Raji (cell line): ENCODE results near the gene DNLZ.

Source experiments
- POLR2A ChIP-seq: IDR thresholded peaks from 2 replicates; pipeline ENCODE4 v1.6.1; 2011; ENCODE audit warnings: low read depth, low read length, control low read depth; ENCODE audit not compliant: insufficient read depth

The DNLZ gene

GRCh38 chr9:136346927-136347465 lies 16.5 kb downstream of the DNLZ start:
- TF ChIP-seq POLR2A: no peak

DNA sequence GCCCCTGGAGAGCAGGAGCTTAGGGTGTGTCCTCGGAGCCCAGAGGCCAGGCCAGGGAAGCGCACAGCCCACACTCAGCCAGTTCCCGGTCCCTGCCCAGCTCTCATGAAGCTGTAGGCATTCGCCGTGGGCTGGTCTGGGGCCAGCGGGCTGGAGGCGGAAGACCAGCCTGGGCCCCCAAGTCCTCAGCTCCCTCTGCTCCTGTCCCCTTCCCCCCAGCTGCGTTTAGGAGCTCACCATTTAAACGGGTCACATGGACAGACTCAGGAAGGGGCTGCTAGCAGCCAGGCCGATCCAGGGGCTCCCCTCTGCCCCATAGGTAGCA lies 17.4 kb downstream of the DNLZ start:
- no peak for TF ChIP-seq POLR2A

DNA sequence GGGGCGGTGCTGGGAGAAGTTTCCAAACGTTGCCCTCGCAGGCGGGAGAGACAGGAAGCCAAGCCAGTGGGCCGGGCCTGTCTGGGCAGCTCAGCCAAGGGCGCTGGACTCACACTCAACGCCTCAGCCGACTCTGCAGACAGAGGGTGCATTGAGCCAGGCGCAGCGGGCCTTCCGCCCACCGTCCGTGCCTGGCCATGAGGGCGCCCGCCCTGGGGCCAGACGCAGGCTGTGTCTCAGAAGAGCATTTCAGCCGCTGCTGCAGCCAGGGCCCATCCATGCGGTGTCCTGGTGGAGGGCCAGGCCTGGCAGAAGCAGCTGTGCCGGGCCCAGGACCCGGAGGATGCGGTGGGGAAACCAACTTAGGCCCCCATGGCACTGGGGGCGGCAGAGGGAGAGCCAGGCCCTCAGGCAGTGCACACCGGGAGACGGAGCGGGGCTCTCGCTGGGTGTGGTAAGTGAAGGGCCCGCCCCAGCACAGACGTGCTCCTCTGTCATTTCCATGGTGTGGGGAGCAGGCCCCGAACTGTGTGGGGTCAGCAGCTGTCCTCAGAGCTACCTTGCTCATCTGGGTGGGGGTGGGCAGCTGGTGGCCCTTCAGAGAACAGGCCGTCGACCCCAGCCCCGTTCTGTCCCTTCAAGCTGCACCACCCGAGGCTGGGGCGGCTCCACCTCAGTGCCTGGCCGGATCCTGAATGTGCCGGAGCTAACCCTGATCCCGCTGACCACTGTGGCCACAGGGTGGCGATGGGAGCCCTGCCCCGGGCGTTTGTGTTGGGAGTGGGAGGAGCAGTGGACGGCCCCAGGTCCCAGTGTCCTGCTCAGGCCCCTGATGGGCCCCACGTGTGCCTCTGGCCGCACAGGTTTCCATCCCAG lies 18.0 kb downstream of the DNLZ start:
- no peak for TF ChIP-seq POLR2A

GRCh38 chr9:136344544-136345280 lies 18.8 kb downstream of the DNLZ start:
- TF ChIP-seq POLR2A: no peak

GRCh38 chr9:136343884-136344269 lies 19.7 kb downstream of the DNLZ start:
- TF ChIP-seq POLR2A: no peak

GRCh38 chr9:136343121-136343883 lies 20.2 kb downstream of the DNLZ start:
- no peak for TF ChIP-seq POLR2A

DNA sequence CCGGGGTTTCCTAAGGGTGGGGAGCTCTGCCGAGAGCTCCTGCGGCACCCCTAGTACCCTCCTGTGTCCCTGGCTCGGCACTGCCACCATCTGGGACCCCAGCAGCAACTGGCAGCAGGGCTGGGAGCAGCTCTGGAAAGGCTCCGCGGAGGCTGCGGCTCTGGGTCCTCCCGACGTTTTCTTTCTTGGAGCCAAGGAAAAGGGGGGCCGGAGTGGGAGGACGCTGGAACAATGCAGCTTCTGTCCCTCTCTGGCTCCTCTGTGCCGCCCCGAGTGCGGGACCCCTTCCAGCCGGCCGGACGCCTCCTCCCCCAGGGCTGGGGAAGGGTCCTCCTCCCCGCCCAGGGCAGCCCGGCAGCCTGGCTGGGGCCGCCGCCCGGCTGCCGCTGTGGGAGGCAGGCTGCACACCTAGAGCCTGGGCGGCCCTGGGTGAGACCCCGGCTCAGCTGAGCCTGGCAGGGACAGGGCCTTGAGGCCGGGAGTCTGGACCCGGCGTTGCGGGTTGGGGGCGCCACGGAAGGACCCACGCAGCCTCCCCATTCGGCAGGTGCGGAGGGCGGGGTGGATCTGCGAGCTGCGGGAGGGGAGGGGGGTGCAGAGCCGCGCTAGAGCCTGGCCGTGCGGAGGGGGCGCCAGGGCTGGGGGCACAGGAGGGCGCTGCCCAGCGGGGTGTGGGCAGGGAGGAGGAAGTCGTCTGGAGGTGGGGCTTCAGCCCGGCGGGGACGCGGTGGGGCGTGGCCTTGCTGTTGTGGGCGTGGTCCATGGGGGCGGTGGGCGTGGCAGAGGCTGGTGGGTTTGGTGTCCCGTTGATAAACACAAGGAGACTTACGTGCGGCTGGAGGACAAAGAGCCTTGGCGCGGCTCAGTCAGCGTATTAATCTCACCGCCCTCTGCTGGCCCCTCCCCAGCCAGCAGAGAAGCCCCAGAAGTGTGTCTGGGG lies 21.1 kb downstream of the DNLZ start:
- no peak for TF ChIP-seq POLR2A

DNA sequence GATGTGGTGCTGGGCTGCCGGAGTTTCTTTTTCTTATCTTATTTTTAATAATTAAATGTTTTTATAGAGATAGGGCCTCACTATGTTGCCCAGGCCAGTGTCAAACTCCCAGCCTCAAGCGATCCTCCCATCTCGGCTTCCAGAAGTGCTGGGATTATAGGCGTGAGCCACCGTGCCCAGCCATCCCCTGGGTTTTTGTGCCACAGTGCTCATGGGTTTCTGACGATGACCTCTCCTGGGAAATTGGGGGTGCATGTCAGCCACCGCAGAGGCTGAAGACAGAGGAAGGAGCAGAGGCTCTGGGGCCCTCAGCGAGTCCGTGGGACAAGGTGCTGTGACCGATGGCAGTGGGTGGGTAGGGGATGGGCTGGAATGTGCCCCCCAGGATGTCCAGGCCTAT lies 21.8 kb downstream of the DNLZ start:
- no peak for TF ChIP-seq POLR2A

- no peak for TF ChIP-seq POLR2A
These were observed 22.4 kb downstream of the DNLZ start for GRCh38 chr9:136341042-136341655.

GRCh38 chr9:136340356-136341041 lies 23.0 kb downstream of the DNLZ start:
- TF ChIP-seq POLR2A: no peak

DNA sequence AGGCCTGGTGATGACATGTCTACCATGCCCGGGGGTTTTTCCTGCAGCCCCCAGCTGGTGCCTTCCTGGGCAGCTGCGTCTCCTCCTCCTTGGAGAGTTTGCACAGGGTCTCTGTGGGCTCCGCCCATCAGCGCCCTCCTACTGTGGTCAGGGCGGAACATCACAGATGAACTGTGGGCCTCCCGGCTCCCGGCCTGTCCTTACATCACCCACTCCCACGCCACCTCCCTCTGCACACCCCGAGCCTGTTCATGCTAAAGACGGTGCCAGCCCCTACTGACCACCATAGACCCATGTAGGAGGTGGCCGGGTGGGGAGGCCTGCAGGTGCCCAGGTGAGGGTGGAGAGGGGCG lies 23.6 kb downstream of the DNLZ start:
- no peak for TF ChIP-seq POLR2A

- no peak for TF ChIP-seq POLR2A
These were observed 24.2 kb downstream of the DNLZ start for GRCh38 chr9:136339173-136339957.

GRCh38 chr9:136338511-136338910 lies 25.0 kb downstream of the DNLZ start:
- no peak for TF ChIP-seq POLR2A
